GM23338 (cell line): ENCODE results near the gene MAPK14. TPM values are rescaled to one million over a fixed set of nuclear protein-coding genes. Genes with fewer than 3 reads are reported as not detected.

Source experiments
- ATAC-seq: fragments of 200-7000 bp; cut with Tn5 transposase; 3 replicates; pipeline ENCODE4 v1.9.1; 2020
- DNase-seq: peaks from one replicate; pipeline ENCODE4 v3.0.0-alpha.2; 2015; ENCODE audit warnings: low spot score
- H2AFZ ChIP-seq: fragments of 200-600 bp; sonication (generic); 2 replicates; pipeline ENCODE4 v1.8.0; 2016; ENCODE audit warnings: antibody characterized with exemption, mild to moderate bottlenecking, moderate library complexity
- H3F3A ChIP-seq: fragments of 200-600 bp; sonication (generic); replicated peaks from 2 replicates; pipeline ENCODE4 v1.8.0; 2017; ENCODE audit warnings: antibody characterized with exemption, mixed run types, low read depth
- H3K27ac ChIP-seq: fragments of 200-600 bp; sonication (generic); 2 replicates; pipeline ENCODE4 v1.6.1; 2016; ENCODE audit warnings: low read depth
- H3K27me3 ChIP-seq: fragments of 200-600 bp; sonication (generic); 2 replicates; pipeline ENCODE4 v1.8.0; 2016; ENCODE audit warnings: mild to moderate bottlenecking, mixed run types, moderate library complexity; ENCODE audit not compliant: insufficient read depth
- H3K36me3 ChIP-seq: fragments of 200-600 bp; sonication (generic); 2 replicates; pipeline ENCODE4 v1.8.0; 2016; ENCODE audit warnings: mild to moderate bottlenecking; ENCODE audit not compliant: insufficient read depth
- H3K4me1 ChIP-seq: fragments of 200-600 bp; sonication (generic); 2 replicates; pipeline ENCODE4 v1.8.0; 2016; ENCODE audit warnings: mild to moderate bottlenecking, moderate library complexity; ENCODE audit not compliant: insufficient read depth
- H3K4me2 ChIP-seq: fragments of 200-600 bp; sonication (generic); 2 replicates; pipeline ENCODE4 v1.7.1; 2017; ENCODE audit warnings: mixed run types
- H3K4me3 ChIP-seq: fragments of 200-600 bp; sonication (generic); 2 replicates; pipeline ENCODE4 v1.6.1; 2016; ENCODE audit warnings: mixed run types
- H3K79me2 ChIP-seq: fragments of 200-600 bp; sonication (generic); replicated peaks from 2 replicates; pipeline ENCODE4 v1.8.0; 2017; ENCODE audit warnings: mild to moderate bottlenecking; ENCODE audit not compliant: insufficient read depth
- H3K9me2 ChIP-seq: fragments of 200-600 bp; sonication (generic); 2 replicates; pipeline ENCODE4 v1.8.0; 2017; ENCODE audit not compliant: insufficient read depth
- H4K20me1 ChIP-seq: fragments of 200-600 bp; sonication (generic); replicated peaks from 2 replicates; pipeline ENCODE4 v1.8.0; 2017; ENCODE audit warnings: mild to moderate bottlenecking; ENCODE audit not compliant: insufficient read depth
- H3K27ac Mint-ChIP-seq: 2 replicates; pipeline ENCODE4 v1.8.0; 2020; ENCODE audit warnings: inconsistent platforms, mild to moderate bottlenecking, moderate library complexity, mixed read lengths
- H3K27me3 Mint-ChIP-seq: 3 replicates; pipeline ENCODE4 v1.8.0; 2022; ENCODE audit warnings: low read depth, mild to moderate bottlenecking, moderate library complexity, mixed read lengths, inconsistent platforms; ENCODE audit not compliant: insufficient read depth, poor library complexity
- H3K36me3 Mint-ChIP-seq: 3 replicates; pipeline ENCODE4 v1.8.0; 2021; ENCODE audit warnings: low read depth, mild to moderate bottlenecking, inconsistent platforms, moderate library complexity, mixed read lengths
- H3K4me1 Mint-ChIP-seq: 3 replicates; pipeline ENCODE4 v1.8.0; 2020; ENCODE audit warnings: mild to moderate bottlenecking, inconsistent platforms, mixed read lengths
- H3K4me3 Mint-ChIP-seq: 3 replicates; pipeline ENCODE4 v1.8.0; 2021; ENCODE audit warnings: moderate library complexity, mild to moderate bottlenecking, inconsistent platforms, mixed read lengths
- H3K9me3 Mint-ChIP-seq: 3 replicates; pipeline ENCODE4 v1.8.0; 2020; ENCODE audit warnings: moderate library complexity, mild to moderate bottlenecking, inconsistent platforms, mixed read lengths
- CREB1 ChIP-seq: fragments of 250-450 bp; sonication (Bioruptor Pico); IDR thresholded peaks from 2 replicates; pipeline ENCODE4 v1.5.0; 2020; ENCODE audit warnings: low read depth, mild to moderate bottlenecking, moderate library complexity
- EZH2 ChIP-seq: fragments of 200-600 bp; sonication (generic); IDR thresholded peaks from one replicate; pipeline ENCODE4 v1.8.0; 2017; ENCODE audit warnings: antibody characterized with exemption, mild to moderate bottlenecking, low read depth; ENCODE audit not compliant: unreplicated experiment
- STAT1 ChIP-seq: IDR thresholded peaks from one replicate; pipeline ENCODE4 v1.6.1; 2016; ENCODE audit warnings: antibody characterized with exemption; ENCODE audit not compliant: unreplicated experiment
- polyA plus RNA-seq: library from polyadenylated mRNA; unstranded; fragments of >200 nt; fragmentation: Nextera tagmentation; extraction: Ambion mirVana; gene quantifications from 2 replicates; pipeline ENCODE4 v1.2.1, GENCODE V29; 2016
- total RNA-seq: library from RNA; depleted of rRNA; stranded (reverse); fragments of >200 nt; shearing (Covaris generic); gene quantifications from 2 replicates; pipeline ENCODE4 v1.2.3, GENCODE V29; 2014
- TF ChIP-seq, protein P1 (sequence below): fragments of 250-450 bp; sonication (Bioruptor Pico); IDR thresholded peaks from 2 replicates; pipeline ENCODE4 v1.5.0; 2020; ENCODE audit warnings: mild to moderate bottlenecking, moderate library complexity

The MAPK14 gene
- total and polyA plus RNA-seq, 2 experiments from 2014 or later: 8.8 to 44.5 TPM

DNA sequence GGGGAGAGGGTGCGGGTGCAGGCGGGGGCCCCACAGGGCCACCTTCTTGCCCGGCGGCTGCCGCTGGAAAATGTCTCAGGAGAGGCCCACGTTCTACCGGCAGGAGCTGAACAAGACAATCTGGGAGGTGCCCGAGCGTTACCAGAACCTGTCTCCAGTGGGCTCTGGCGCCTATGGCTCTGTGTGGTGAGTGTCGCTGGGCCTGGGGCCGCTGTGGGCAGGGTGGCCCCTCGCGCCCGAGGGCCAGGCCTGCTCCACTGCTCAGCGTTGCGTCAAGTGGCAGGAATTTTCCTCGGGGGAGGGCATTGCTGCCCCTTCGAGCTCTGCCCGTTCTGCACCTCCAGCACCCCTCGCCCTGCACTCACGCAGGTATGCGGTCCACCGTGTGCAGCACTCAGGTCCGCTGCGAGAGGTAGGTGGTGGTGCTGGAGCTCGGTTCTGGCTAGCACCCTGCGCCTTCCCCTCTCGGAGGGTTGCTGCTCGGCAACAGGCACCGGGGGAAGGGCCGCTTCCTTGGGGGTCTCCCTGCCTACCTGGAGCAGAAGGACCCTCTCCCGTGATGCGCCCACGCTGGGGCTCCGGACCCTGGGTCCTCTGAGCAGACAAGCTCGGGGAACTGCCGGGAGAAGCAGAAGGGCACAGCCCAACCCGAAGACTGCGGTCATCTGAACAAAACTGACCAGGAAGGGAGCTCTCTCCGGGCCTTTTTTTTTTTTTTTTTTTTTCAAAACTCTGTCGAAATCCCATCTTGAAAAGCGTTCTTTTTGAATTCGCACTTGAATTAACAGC is 674 bp downstream of the MAPK14 start:
- Histone ChIP-seq H4K20me1 (peaks cover 10% of the 10 kb centered on the region), H3K36me3 (no peaks in the 10 kb centered on the region), H2AFZ (peak overlapping the region; percentile 65), H3K4me1 (peaks cover 31% of the 10 kb centered on the region), H3K4me3 (peak overlapping the region; percentile 86), H3K27me3 (peaks cover 4% of the 10 kb centered on the region; the same call in 1 of the 2 replicates), H3K79me2 (peaks cover 50% of the 10 kb centered on the region), H3F3A (peaks cover 6% of the 10 kb centered on the region; the same call in 1 of the 2 replicates), H3K9me2 (no peaks in the 10 kb centered on the region), H3K27ac (peak overlapping the region; percentile 26), H3K4me2 (peak overlapping the region; percentile 83)
- ATAC-seq: peak; percentile 21
- Mint-ChIP-seq H3K4me3 (peak overlapping the region; percentile 94), H3K36me3 (no peaks in the 10 kb centered on the region), H3K27ac (peak overlapping the region; percentile 92), H3K4me1 (peaks cover 49% of the 10 kb centered on the region), H3K9me3 (no peaks in the 10 kb centered on the region), H3K27me3 (peaks cover 9% of the 10 kb centered on the region)
- peak; percentile 37 for DNase-seq
- no peak for TF ChIP-seq STAT1
- TF ChIP-seq EZH2: no peak
- TF ChIP-seq, protein P1, sequence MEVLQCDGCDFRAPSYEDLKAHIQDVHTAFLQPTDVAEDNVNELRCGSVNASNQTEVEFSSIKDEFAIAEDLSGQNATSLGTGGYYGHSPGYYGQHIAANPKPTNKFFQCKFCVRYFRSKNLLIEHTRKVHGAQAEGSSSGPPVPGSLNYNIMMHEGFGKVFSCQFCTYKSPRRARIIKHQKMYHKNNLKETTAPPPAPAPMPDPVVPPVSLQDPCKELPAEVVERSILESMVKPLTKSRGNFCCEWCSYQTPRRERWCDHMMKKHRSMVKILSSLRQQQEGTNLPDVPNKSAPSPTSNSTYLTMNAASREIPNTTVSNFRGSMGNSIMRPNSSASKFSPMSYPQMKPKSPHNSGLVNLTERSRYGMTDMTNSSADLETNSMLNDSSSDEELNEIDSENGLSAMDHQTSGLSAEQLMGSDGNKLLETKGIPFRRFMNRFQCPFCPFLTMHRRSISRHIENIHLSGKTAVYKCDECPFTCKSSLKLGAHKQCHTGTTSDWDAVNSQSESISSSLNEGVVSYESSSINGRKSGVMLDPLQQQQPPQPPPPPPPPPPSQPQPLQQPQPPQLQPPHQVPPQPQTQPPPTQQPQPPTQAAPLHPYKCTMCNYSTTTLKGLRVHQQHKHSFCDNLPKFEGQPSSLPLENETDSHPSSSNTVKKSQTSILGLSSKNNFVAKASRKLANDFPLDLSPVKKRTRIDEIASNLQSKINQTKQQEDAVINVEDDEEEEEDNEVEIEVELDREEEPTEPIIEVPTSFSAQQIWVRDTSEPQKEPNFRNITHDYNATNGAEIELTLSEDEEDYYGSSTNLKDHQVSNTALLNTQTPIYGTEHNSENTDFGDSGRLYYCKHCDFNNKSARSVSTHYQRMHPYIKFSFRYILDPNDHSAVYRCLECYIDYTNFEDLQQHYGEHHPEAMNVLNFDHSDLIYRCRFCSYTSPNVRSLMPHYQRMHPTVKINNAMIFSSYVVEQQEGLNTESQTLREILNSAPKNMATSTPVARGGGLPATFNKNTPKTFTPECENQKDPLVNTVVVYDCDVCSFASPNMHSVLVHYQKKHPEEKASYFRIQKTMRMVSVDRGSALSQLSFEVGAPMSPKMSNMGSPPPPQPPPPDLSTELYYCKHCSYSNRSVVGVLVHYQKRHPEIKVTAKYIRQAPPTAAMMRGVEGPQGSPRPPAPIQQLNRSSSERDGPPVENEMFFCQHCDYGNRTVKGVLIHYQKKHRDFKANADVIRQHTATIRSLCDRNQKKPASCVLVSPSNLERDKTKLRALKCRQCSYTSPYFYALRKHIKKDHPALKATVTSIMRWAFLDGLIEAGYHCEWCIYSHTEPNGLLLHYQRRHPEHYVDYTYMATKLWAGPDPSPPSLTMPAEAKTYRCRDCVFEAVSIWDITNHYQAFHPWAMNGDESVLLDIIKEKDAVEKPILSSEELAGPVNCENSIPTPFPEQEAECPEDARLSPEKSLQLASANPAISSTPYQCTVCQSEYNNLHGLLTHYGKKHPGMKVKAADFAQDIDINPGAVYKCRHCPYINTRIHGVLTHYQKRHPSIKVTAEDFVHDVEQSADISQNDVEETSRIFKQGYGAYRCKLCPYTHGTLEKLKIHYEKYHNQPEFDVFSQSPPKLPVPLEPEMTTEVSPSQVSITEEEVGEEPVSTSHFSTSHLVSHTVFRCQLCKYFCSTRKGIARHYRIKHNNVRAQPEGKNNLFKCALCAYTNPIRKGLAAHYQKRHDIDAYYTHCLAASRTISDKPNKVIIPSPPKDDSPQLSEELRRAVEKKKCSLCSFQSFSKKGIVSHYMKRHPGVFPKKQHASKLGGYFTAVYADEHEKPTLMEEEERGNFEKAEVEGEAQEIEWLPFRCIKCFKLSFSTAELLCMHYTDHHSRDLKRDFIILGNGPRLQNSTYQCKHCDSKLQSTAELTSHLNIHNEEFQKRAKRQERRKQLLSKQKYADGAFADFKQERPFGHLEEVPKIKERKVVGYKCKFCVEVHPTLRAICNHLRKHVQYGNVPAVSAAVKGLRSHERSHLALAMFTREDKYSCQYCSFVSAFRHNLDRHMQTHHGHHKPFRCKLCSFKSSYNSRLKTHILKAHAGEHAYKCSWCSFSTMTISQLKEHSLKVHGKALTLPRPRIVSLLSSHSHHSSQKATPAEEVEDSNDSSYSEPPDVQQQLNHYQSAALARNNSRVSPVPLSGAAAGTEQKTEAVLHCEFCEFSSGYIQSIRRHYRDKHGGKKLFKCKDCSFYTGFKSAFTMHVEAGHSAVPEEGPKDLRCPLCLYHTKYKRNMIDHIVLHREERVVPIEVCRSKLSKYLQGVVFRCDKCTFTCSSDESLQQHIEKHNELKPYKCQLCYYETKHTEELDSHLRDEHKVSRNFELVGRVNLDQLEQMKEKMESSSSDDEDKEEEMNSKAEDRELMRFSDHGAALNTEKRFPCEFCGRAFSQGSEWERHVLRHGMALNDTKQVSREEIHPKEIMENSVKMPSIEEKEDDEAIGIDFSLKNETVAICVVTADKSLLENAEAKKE (CRISPR knock-in tag): no peak

DNA sequence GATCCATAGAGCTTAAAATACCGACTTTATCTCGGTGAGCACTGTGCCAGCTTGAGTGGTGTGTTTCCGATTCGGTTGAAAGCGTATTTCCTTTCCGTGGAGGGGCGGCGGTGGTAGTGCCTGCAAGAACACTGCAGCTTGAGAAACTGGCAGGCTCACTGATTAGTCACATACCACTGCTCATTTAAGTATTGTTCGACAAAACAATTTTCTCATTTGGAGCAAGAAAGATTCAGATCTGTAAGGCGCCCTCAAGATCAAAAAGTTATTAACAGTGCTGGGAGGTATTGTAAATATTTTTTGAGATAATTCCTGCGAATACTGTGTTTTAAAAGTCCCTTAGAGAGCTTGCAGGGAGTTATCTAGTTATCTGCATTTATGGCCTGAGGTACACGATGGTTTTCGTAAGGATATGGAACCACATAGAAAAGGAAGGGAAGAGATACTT is 1.3 kb downstream of the MAPK14 start:
- peaks cover 31% of the 10 kb centered on the region for H3K4me1 ChIP-seq
- DNase-seq: peak; percentile 54
- H3K79me2 ChIP-seq: peaks cover 56% of the 10 kb centered on the region
- H3K27ac ChIP-seq: no peak overlapping the region
- H3K9me2 ChIP-seq: no peaks in the 10 kb centered on the region
- Mint-ChIP-seq H3K36me3 (no peaks in the 10 kb centered on the region), H3K27ac (peak overlapping the region; percentile 92), H3K4me1 (peaks cover 45% of the 10 kb centered on the region), H3K27me3 (peaks cover 7% of the 10 kb centered on the region), H3K9me3 (no peaks in the 10 kb centered on the region), H3K4me3 (peak overlapping the region; percentile 94)
- peak; percentile 4; the same call in 1 of the 3 replicates for ATAC-seq
- H3K27me3 ChIP-seq: peaks cover 4% of the 10 kb centered on the region; the same call in 1 of the 2 replicates
- H2AFZ ChIP-seq: no peak overlapping the region; the same call in 1 of the 2 replicates
- H3F3A ChIP-seq: peaks cover 6% of the 10 kb centered on the region; the same call in 1 of the 2 replicates
- H4K20me1 ChIP-seq: peaks cover 10% of the 10 kb centered on the region
- no peaks in the 10 kb centered on the region for H3K36me3 ChIP-seq
- peak overlapping the region; percentile 86 for H3K4me3 ChIP-seq
- peak overlapping the region; percentile 83 for H3K4me2 ChIP-seq
- TF ChIP-seq STAT1 (no peak), CREB1 (CRISPR knock-in tag) (no peak), EZH2 (no peak)
